Fibroblast of pulmonary artery (primary cell): ENCODE data around the gene DNAH3.
A peak's percentile ranks its signal among the peaks of the same experiment; 100 is the strongest.

Experiments
- DNase-seq: peaks from one replicate; pipeline ENCODE4 v3.0.0-alpha.2; 2010; ENCODE audit warnings: low read depth
- H3K4me3 ChIP-seq: replicated peaks from 2 replicates; pipeline ENCODE4 v1.5.1; 2011; ENCODE audit warnings: low read depth, mild to moderate bottlenecking, control low read depth, low read length, moderate library complexity
- CTCF ChIP-seq: IDR thresholded peaks from 2 replicates; pipeline ENCODE4 v1.5.1; 2011; ENCODE audit warnings: mild to moderate bottlenecking, control low read depth, low read length, inconsistent platforms; ENCODE audit errors: missing control alignments

DNAH3 gene

GRCh38 chr16:20903899-20904506 is 246.6 kb downstream of the DNAH3 start:
- H3K4me3 ChIP-seq = no peak overlapping the region
- no peak for TF ChIP-seq CTCF
- no peak for DNase-seq

GRCh38 chr16:20903116-20903898 is 247.3 kb downstream of the DNAH3 start:
- no peak overlapping the region for H3K4me3 ChIP-seq
- no peak for DNase-seq
- TF ChIP-seq CTCF = no peak

GRCh38 chr16:20902426-20902825 is 248.2 kb downstream of the DNAH3 start:
- H3K4me3 ChIP-seq = no peak overlapping the region
- no peak for TF ChIP-seq CTCF
- DNase-seq = no peak

GRCh38 chr16:20901436-20902112 is 249.1 kb downstream of the DNAH3 start:
- no peak for TF ChIP-seq CTCF
- peak; percentile 70 for DNase-seq
- peak overlapping the region; percentile 82 for H3K4me3 ChIP-seq

GRCh38 chr16:20901068-20901435 is 249.6 kb downstream of the DNAH3 start:
- peak overlapping the region; percentile 82 for H3K4me3 ChIP-seq
- no peak for TF ChIP-seq CTCF
- no peak for DNase-seq

GRCh38 chr16:20900299-20901067 is 250.2 kb downstream of the DNAH3 start, which contains the start of the genes DCUN1D3 and LYRM1:
DCUN1D3 (minus strand) TSS chr16:20900358; CDS start chr16:20862538, 37,820 bp downstream.
LYRM1 (plus strand) TSS chr16:20900771; CDS start chr16:20915556, 14,785 bp downstream.
- TF ChIP-seq CTCF = no peak
- peak; percentile 100 for DNase-seq
- H3K4me3 ChIP-seq = peak within 1 kb of the TSS; percentile 82
